Measurements from ENCODE around the gene CHCHD3.

DNA sequence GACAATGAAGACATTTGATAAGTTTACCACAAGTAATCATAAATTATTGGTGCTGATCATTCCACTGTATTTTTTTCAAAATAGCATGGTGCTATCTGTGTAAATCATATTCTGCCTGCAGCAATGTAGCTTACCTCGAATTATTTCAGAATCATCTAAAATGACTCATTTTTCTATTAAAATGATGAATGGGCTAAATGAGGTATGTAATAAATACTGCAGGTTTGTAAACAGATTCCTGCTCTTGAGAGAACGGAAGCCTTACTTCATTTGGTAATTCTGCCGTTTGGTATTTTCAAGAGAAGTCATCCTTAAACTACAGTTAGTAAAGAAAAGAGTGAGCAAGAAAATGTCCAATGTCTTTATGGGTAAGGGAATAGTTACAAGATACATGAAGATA lies 115.9 kb downstream of the CHCHD3 start:
- TF ChIP-seq, protein P1, sequence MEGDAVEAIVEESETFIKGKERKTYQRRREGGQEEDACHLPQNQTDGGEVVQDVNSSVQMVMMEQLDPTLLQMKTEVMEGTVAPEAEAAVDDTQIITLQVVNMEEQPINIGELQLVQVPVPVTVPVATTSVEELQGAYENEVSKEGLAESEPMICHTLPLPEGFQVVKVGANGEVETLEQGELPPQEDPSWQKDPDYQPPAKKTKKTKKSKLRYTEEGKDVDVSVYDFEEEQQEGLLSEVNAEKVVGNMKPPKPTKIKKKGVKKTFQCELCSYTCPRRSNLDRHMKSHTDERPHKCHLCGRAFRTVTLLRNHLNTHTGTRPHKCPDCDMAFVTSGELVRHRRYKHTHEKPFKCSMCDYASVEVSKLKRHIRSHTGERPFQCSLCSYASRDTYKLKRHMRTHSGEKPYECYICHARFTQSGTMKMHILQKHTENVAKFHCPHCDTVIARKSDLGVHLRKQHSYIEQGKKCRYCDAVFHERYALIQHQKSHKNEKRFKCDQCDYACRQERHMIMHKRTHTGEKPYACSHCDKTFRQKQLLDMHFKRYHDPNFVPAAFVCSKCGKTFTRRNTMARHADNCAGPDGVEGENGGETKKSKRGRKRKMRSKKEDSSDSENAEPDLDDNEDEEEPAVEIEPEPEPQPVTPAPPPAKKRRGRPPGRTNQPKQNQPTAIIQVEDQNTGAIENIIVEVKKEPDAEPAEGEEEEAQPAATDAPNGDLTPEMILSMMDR (IDR thresholded peaks at IDR 0.05): no peak
- no peak for TF ChIP-seq ZFX (IDR thresholded peaks at IDR 0.05; ENCODE audit: borderline replicate concordance)

Data from 22Rv1 (cell line).